ENCODE results near the gene DKKL1.

GRCh38 chr19:49418511-49418910 lies 54.8 kb downstream of the DKKL1 start:
- no peak for TF ChIP-seq CTCF (IDR thresholded peaks at IDR 0.05)
- no peak for TF ChIP-seq POLR2A (IDR thresholded peaks at IDR 0.05)
